Hepatocyte (in vitro differentiated cells): ENCODE results near the gene JMJD8.

Experiments used
- CTCF ChIP-seq: fragments of 200-600 bp; sonication (generic); IDR thresholded peaks from 2 replicates; pipeline ENCODE4 v1.5.1; 2016; ENCODE audit warnings: antibody characterized with exemption, mild to moderate bottlenecking; ENCODE audit not compliant: poor library complexity
- EZH2 ChIP-seq: fragments of 200-600 bp; sonication (generic); IDR thresholded peaks from 2 replicates; pipeline ENCODE4 v1.6.1; 2016; ENCODE audit warnings: antibody characterized with exemption, mild to moderate bottlenecking, borderline replicate concordance
- EZH2phosphoT487 ChIP-seq: fragments of 200-600 bp; sonication (generic); IDR thresholded peaks from one replicate; pipeline ENCODE4 v1.6.1; 2018; ENCODE audit warnings: antibody characterized with exemption, mild to moderate bottlenecking, low read depth, moderate library complexity; ENCODE audit not compliant: unreplicated experiment, severe bottlenecking

- TF ChIP-seq CTCF (no peak), EZH2 (no peak), EZH2phosphoT487 (no peak)
Observed at GRCh38 chr16:711084-711483, 26.9 kb upstream of the JMJD8 start.
